NCI-H2227 (cell line): ENCODE results near the gene SIAE.

Experiments used
- DNase-seq: peaks from one replicate; lab custom pipeline; 2025; ENCODE audit not compliant: unreplicated experiment; lab: John Stamatoyannopoulos, UW

Gene SIAE, protein sequence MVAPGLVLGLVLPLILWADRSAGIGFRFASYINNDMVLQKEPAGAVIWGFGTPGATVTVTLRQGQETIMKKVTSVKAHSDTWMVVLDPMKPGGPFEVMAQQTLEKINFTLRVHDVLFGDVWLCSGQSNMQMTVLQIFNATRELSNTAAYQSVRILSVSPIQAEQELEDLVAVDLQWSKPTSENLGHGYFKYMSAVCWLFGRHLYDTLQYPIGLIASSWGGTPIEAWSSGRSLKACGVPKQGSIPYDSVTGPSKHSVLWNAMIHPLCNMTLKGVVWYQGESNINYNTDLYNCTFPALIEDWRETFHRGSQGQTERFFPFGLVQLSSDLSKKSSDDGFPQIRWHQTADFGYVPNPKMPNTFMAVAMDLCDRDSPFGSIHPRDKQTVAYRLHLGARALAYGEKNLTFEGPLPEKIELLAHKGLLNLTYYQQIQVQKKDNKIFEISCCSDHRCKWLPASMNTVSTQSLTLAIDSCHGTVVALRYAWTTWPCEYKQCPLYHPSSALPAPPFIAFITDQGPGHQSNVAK

GRCh38 chr11:124673333-124674167 is at the start of gene SIAE, which contains the start of gene SPA17:
SIAE (minus strand) TSS chr11:124673739; CDS start chr11:124673708, 31 bp downstream.
SPA17 (plus strand) TSS chr11:124673904; CDS start chr11:124675265, 1,361 bp downstream.
- peak; percentile 92 for DNase-seq

DNA sequence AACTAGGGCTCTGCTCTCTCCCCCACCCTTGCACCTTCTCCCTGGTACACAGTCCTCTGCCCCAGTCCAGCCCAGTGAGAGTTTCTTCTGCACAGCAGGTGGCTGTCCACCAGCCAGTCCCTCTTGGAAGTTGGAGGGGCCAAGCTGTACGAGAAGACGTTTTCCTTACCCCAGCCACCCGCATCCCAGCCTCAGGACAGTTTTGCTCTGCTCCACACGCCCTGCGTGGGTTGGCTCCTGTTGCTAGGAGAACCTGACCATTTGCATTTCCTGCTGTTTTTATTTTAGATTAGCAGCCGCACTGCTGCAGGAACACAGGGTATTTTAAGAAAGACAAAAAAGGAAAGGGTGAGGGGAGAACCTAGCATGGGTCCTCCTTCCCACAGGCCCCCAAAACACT is 48.6 kb upstream of the SIAE start:
- DNase-seq = no peak

DNA sequence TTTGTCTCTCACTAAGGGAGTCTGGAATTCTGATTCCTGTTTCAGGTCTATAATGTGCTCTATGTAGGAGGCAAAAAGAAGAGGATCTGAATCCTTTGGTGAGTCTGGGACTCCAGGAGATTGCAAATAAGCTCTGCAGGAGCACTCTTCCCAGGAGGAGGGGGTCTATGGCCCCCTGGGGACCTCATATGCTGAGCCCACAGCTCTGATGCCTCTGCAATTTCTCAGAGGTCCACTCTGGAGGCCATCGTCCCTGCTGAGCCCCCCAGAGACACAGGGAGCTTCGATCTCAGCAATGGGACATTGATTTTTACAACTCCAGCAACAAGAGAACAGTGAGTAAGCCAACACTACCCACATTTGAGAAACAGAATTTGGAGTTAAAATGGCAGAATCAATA is 46.0 kb upstream of the SIAE start:
- no peak for DNase-seq

DNA sequence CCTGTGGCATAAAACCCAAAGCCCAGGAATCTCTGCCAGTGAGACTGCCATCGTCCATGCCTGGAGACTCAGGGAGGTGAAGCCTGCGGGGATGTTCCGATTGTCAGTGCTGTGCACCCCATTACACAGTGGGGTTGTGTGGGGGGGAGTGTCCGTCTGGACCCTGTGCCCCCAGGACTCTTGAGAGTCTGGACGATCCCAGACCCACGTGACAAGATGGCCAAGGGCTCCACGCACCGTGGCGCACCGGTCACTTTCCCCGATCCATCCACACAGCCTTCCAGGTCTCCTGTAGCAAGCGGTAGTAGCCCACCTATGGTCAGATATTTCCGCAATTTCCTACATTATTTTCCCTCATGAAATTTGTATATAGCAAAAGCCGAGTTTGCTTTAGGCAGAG is 45.3 kb upstream of the SIAE start:
- DNase-seq = no peak

DNA sequence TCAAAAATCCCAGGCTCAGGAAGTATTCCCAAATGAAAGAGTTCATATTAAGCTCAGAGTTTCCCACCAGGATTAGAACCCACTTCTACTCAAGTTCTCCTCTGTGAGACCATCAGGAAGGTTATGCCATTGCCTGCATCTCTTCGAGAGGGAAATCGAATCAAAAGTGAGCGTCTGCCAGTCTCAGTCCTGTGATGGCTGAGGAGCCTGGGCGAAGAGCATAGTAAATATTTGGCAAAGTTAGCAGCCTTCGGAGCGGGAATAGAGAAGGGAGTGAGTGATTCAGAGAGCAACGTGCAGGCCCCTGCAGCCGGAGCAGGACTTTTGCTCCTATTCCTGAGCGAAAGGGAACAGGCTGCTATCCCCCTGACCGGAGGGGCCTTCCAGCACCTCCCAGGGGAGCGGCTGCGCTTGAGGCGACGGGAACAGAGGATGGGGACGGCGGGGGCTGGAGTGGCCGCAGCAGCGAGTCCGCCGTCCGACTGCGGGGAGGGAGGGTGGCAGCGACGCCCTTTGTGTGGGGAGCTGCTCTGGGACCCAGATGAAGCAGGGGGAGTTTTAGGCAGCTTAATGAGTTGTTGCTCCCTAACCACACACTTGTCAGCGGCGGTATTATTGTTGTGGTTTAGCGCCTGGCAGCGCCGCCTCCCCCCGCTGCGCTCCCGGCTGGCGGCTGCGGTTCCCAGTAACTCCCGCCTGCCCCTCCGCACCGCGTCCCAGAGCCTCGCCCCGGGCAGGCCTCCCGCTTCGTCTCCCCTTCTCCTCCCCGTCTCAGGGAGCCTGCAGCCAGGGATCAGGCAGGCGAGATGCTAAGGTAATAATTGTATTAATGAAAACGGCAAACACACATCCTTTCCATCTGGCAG is 44.5 kb upstream of the SIAE start:
- peak; percentile 17 for DNase-seq

DNA sequence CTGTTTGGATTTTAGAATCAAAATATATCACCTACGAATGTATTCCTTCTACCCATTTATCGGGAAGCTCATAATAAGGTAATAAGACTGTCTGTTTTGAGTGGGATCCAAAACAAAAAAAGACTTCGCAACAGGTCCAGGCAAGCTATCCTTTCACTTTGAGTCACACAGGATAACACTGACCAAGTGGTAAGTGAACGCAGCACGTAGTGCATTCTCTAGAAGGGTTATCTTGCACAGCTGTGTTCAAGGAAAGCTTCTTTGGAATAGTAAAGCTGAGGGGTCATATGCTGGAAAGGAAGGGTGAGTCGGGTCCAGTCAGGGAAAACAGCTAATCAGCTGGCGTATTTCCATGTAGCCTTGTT is 43.9 kb upstream of the SIAE start:
- DNase-seq = no peak

DNA sequence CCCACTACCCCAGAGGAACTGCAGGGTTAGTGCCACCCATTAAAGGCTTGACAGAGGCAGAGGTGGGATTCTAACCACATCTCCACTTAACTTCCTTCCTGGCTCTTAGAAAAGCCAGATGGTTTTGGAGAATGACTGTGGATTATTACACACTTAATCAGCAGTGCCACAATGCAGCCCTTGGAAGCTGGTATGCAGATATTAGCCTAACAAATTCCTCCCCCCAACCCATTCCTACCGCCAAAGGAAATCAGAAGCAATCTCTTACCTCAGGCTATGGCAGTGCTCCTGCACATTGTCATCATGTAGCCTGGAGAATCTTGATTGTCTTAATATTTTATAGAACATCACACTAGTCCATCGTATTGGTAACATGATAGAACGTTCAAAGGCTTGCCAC is 43.1 kb upstream of the SIAE start:
- no peak for DNase-seq

- DNase-seq = no peak
These were observed 38.9 kb upstream of the SIAE start for GRCh38 chr11:124712392-124712791.

GRCh38 chr11:124707829-124708228 is 34.3 kb upstream of the SIAE start:
- no peak for DNase-seq

DNA sequence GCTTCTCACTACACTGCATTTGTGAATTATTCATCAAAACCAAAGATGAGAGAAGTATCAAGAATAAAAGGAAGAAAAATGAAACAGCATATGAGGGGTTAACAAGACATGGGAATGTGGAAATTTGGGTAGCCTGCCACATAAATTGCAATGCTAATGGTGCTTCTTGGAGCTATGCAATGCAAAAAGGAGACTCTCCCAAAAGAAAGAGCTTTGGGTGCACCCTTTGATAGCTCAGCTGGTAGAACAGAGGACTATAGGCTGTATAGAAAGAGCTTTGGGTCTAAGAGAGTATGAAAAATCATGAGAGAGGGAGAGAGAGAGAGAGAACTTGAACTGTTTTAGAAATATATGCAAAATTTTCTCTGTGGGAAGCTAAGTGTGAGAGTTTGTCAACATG is 26.5 kb upstream of the SIAE start:
- no peak for DNase-seq

- no peak for DNase-seq
These were observed 26.0 kb upstream of the SIAE start for GRCh38 chr11:124699547-124699946.

DNA sequence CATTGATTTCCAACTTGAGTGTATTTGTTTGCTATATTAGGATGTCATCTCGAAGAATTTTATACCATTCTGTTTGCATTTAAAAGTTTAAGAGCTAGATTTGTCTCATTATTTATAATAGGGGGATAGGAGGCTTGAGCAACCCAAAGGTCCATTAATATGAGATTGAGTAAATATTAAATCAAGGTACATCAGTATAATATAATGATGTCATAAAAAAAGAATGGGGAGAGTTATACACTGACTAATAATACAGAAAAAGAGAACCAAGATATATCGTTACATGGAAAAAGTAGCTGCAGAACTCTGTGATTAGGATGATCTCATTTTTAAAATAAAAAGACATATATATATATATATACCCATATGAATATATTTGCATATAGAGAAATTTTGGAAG is 19.6 kb upstream of the SIAE start:
- DNase-seq = no peak

GRCh38 chr11:124682443-124682842 is 8.9 kb upstream of the SIAE start:
- peak; percentile 1 for DNase-seq

DNA sequence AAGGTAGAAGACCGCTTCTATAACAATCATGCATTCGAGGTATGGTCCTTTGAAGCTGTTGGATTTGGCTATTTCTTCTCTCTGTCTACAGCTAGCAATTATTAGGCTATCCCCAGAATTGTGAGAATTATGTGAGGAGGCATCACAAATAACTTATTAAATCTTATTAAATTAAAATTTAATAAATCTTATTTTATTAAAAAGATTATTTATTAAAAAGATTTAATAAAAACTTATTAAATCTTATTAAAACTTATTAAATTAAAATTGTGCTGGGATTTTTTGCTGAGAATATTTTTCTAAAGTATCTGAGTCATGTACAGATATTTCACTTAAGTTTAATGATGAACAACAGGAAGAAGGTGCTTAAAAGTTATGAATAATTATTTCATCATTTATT is 7.9 kb upstream of the SIAE start:
- no peak for DNase-seq

DNA sequence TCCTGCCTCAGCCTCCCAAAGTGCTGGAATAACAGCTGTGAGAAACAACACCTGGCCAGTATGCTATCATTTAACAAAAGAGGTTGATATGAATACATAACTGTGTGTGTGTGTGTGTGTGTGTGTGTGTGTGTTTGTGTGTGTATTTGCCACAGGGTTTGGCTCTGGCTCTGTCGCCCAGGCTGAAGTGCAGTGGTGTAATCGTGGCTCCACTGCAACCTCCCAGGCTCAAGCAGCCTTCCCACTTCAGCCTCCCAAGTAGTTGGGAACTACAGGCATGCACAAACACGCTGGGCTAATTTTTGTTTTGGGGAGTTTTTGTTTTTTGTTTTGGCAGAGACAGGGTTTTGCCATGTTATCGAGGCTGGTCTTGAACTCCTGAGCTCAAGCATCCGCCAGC is 4.9 kb upstream of the SIAE start:
- DNase-seq = no peak

DNA sequence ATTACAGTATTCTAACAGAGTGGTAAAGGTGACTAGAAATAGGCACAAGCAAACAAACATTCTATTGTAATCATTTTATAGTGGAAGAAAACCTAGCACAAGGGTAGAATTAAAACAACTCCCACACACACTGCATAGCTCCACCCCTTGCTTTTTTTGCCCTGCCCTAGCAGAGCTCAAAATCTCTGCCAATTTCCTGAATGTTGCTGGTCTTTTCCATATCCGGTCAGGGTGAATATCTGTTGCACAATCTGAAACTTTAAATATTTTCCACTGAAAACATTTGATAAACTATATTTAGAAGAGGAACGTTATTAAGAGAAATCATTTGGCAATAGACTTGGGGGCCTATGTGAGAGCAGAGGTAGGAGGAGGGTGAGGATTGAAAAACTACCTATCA is 2.8 kb upstream of the SIAE start:
- DNase-seq = no peak

DNA sequence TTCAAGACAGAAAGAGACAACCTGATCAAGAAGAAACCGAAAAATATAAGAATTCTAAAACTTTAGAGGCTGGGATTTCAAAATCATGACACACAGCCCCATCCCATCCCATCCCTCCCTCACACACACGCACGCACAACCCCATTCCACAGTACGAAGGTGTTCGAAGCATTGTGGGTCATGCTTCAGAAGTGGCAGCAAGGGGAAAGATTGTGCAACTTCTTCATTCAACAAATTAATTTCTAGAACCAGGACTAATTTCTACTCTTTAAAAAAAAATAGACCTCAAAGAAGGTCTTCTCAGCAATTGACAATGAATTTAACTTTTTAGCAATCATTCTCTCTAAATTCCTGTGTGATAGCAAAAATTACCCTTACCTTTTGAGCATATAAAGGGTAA is 1.0 kb upstream of the SIAE start:
- peak; percentile 19 for DNase-seq

GRCh38 chr11:124674168-124674517 is 604 bp upstream of the SIAE start:
- no peak for DNase-seq

- DNase-seq = no peak
These were observed 863 bp downstream of the SIAE start for GRCh38 chr11:124672536-124673215.

- DNase-seq = peak; percentile 43
These were observed 2.8 kb downstream of the SIAE start for GRCh38 chr11:124670732-124671131.

GRCh38 chr11:124669193-124669592 is 4.3 kb downstream of the SIAE start:
- DNase-seq = peak; percentile 29
